Fibroblast of mammary gland (primary cell): Measurements from ENCODE around the gene GRB7.

ENCODE experiments used
- DNase-seq: peaks from one replicate; pipeline ENCODE4 v3.0.0-alpha.2; 2010; ENCODE audit warnings: low read depth
- H3K4me3 ChIP-seq: 2 replicates; pipeline ENCODE4 v1.5.1; 2011; ENCODE audit warnings: low read depth, mild to moderate bottlenecking, low read length, moderate library complexity; ENCODE audit not compliant: control insufficient read depth
- CTCF ChIP-seq: conservative IDR thresholded peaks from 2 replicates; pipeline ENCODE4 v1.5.1; 2011; ENCODE audit warnings: low read depth, low read length, inconsistent platforms; ENCODE audit not compliant: control insufficient read depth, insufficient read depth

GRB7 gene

DNA sequence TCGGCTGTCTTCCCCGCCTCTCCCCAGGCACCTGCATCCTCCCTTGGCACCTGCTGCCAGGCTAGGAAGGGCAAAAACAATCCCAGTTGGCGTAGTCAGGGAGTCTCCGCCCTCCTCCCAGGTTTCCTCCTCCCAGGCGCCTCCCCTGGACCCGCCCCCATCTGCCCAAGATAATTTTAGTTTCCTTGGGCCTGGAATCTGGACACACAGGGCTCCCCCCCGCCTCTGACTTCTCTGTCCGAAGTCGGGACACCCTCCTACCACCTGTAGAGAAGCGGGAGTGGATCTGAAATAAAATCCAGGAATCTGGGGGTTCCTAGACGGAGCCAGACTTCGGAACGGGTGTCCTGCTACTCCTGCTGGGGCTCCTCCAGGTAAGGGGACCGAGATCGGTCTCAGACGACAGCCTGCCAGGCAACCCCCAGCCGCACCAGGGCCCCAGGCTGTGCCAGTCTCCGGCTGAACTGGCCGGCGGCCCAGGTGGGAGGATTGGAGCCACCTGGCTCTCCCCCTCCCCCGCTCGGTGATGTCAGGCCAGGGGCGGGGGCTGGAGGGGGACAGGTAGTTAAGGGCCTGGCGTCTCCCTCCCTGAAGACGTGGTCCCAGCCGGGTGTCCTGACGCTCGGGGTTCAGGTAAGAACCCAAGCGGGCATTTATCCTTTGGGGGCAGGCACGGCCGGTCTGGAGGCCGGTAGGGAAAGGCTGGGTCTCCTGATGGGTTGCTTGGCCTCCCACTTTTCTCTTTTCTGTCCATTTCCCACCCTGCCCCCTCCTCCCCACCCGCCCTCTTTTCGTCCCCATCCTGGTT lies at the start of gene GRB7:
Gene GRB7, plus strand, starts transcription at position 179 of the 808 bp plus-strand sequence. CDS start 4,364 bp downstream, outside the sequence.
- no peak for TF ChIP-seq CTCF
- DNase-seq = no peak
- H3K4me3 ChIP-seq = no peak within 1 kb of the TSS

GRCh38 chr17:39688475-39688835 lies 49.3 kb upstream of the GRB7 start:
- no peak for TF ChIP-seq CTCF
- DNase-seq = no peak
- H3K4me3 ChIP-seq = peak overlapping the region; percentile 69

- DNase-seq = no peak
- H3K4me3 ChIP-seq = peak overlapping the region; percentile 69
- TF ChIP-seq CTCF = no peak
Measured at GRCh38 chr17:39688945-39689344, 48.8 kb upstream of the GRB7 start.

DNA sequence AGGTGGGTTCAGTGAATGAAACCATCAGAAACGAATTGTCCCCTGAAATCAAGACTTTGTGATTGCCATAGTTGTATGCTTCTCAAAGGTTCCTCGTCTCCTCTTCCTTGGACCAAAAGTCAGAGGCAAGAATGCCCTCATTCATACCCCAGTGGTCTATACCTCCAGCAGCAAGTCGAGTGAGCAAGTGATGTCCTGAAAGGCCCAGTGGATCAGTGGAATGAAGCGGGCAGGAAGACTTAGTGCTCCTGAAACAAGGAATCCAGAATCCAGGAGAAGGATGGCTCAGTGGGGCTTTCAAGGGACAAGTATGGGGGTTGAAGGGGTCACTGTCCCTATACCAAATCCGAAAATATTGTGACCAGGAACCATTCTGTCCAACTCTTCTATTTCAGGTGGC lies 43.1 kb upstream of the GRB7 start:
- no peak for DNase-seq
- H3K4me3 ChIP-seq = no peak overlapping the region
- no peak for TF ChIP-seq CTCF

GRCh38 chr17:39695089-39695474 lies 42.7 kb upstream of the GRB7 start:
- no peak overlapping the region for H3K4me3 ChIP-seq
- no peak for TF ChIP-seq CTCF
- no peak for DNase-seq

- H3K4me3 ChIP-seq = no peak overlapping the region
- DNase-seq = no peak
- no peak for TF ChIP-seq CTCF
Measured at GRCh38 chr17:39696731-39697130, 41.0 kb upstream of the GRB7 start.
